ENCODE measurements around the gene POGLUT2. TPM values are rescaled to one million over a fixed set of nuclear protein-coding genes. Genes with fewer than 3 reads are reported as not detected.

The POGLUT2 gene
- total RNA-seq, 2 donors from 2014 or later, result 16.0 to 18.1 TPM

- Mint-ChIP-seq H3K4me3 (peak overlapping the region; percentile 76), H3K9me3 (no peaks in the 10 kb centered on the region), H3K27ac (no peak overlapping the region), H3K36me3 (ENCODE audit: low read depth) (no peaks in the 10 kb centered on the region), H3K4me1 (peaks cover 2% of the 10 kb centered on the region), H3K27me3 (ENCODE audit: insufficient read depth) (peaks cover 21% of the 10 kb centered on the region)
- H3K9me3 ChIP-seq (ENCODE audit: control insufficient read depth, low read length), result no peaks in the 10 kb centered on the region
- H3K9ac ChIP-seq (ENCODE audit: extremely low read depth, low read length, poor library complexity, severe bottlenecking), result no peak overlapping the region
- 94% methylated on average over 5 to 14 of the region's 14 CpGs for WGBS, 2 experiments (ENCODE audit: insufficient coverage in 1 of 2, insufficient read length in 1 of 2)
- no peaks in the 10 kb centered on the region for H3K27me3 ChIP-seq (ENCODE audit: control insufficient read depth, insufficient read depth, low read length, poor library complexity, severe bottlenecking)
- H3K4me3 ChIP-seq (ENCODE audit: low read length), result no peak overlapping the region
- no peaks in the 10 kb centered on the region for H3K36me3 ChIP-seq (ENCODE audit: control insufficient read depth, insufficient read depth, low read length)
- no peaks in the 10 kb centered on the region for H3K4me1 ChIP-seq (ENCODE audit: control insufficient read depth, insufficient read depth, low read length)
- DNase-seq, result no peak
- H3K27ac ChIP-seq (ENCODE audit: low read depth, low read length), result no peak overlapping the region
- TF ChIP-seq, protein P1, sequence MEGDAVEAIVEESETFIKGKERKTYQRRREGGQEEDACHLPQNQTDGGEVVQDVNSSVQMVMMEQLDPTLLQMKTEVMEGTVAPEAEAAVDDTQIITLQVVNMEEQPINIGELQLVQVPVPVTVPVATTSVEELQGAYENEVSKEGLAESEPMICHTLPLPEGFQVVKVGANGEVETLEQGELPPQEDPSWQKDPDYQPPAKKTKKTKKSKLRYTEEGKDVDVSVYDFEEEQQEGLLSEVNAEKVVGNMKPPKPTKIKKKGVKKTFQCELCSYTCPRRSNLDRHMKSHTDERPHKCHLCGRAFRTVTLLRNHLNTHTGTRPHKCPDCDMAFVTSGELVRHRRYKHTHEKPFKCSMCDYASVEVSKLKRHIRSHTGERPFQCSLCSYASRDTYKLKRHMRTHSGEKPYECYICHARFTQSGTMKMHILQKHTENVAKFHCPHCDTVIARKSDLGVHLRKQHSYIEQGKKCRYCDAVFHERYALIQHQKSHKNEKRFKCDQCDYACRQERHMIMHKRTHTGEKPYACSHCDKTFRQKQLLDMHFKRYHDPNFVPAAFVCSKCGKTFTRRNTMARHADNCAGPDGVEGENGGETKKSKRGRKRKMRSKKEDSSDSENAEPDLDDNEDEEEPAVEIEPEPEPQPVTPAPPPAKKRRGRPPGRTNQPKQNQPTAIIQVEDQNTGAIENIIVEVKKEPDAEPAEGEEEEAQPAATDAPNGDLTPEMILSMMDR (conservative IDR thresholded peaks at IDR 0.05), result no peak
Measured at GRCh38 chr13:102774591-102775520, 23.9 kb downstream of the POGLUT2 start.

DNA sequence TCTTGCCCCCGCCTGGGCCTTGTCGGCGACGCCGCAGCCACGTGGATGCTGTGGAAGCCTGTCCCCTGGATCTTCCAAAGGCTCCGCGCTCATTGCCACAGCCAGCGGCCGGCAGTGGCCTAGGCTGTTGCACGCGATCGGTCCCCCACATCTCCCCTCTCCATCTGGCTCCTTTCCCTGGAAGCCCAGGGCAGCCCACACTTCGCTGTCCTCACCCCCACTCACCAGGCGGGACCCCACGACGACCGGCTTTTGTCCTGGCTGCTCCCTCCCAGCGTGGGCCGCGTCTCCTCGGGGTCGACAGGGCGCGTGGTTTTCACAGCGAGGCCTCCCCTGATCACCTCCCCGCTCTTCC is 24.6 kb downstream of the POGLUT2 start:
- H3K36me3 ChIP-seq (ENCODE audit: control insufficient read depth, insufficient read depth, low read length), result no peaks in the 10 kb centered on the region
- Mint-ChIP-seq H3K27me3 (ENCODE audit: insufficient read depth) (peaks cover 21% of the 10 kb centered on the region), H3K4me3 (peak overlapping the region; percentile 76), H3K36me3 (ENCODE audit: low read depth) (no peaks in the 10 kb centered on the region), H3K27ac (peak overlapping the region; percentile 46), H3K9me3 (no peaks in the 10 kb centered on the region), H3K4me1 (peaks cover 4% of the 10 kb centered on the region)
- H3K9ac ChIP-seq (ENCODE audit: extremely low read depth, low read length, poor library complexity, severe bottlenecking), result no peak overlapping the region
- no peak overlapping the region for H3K27ac ChIP-seq (ENCODE audit: low read depth, low read length)
- no peak for DNase-seq
- no peaks in the 10 kb centered on the region for H3K4me1 ChIP-seq (ENCODE audit: control insufficient read depth, insufficient read depth, low read length)
- peak overlapping the region; percentile 88 for H3K4me3 ChIP-seq (ENCODE audit: low read length)
- no peaks in the 10 kb centered on the region for H3K9me3 ChIP-seq (ENCODE audit: control insufficient read depth, low read length)
- 96% methylated on average over 18 to 27 of the region's 27 CpGs for WGBS, 2 experiments (ENCODE audit: insufficient coverage in 1 of 2, insufficient read length in 1 of 2)
- H3K27me3 ChIP-seq (ENCODE audit: control insufficient read depth, insufficient read depth, low read length, poor library complexity, severe bottlenecking), result no peaks in the 10 kb centered on the region
- TF ChIP-seq, protein P1 (conservative IDR thresholded peaks at IDR 0.05), result no peak

GRCh38 chr13:102773441-102774213 is 25.1 kb downstream of the POGLUT2 start, which contains the start of gene TEX30:
TSS of gene TEX30 (minus strand) at chr13:102773786. CDS start at chr13:102770026, 3,760 bp downstream.
- peak within 1 kb of the TSS; percentile 31 for H3K9ac ChIP-seq (ENCODE audit: extremely low read depth, low read length, poor library complexity, severe bottlenecking)
- Mint-ChIP-seq H3K9me3 (no peaks in the 10 kb centered on the region), H3K27me3 (ENCODE audit: insufficient read depth) (peaks cover 21% of the 10 kb centered on the region), H3K4me3 (peak within 1 kb of the TSS; percentile 76), H3K36me3 (ENCODE audit: low read depth) (no peaks in the 10 kb centered on the region), H3K27ac (peak within 1 kb of the TSS; percentile 58), H3K4me1 (peaks cover 4% of the 10 kb centered on the region)
- H3K9me3 ChIP-seq (ENCODE audit: control insufficient read depth, low read length), result no peaks in the 10 kb centered on the region
- WGBS, 2 experiments (ENCODE audit: insufficient coverage in 1 of 2, insufficient read length in 1 of 2), result 16 to 51% methylated on average over 27 to 85 of the region's 85 CpGs
- peak; percentile 93 for DNase-seq
- no peaks in the 10 kb centered on the region for H3K4me1 ChIP-seq (ENCODE audit: control insufficient read depth, insufficient read depth, low read length)
- H3K27me3 ChIP-seq (ENCODE audit: control insufficient read depth, insufficient read depth, low read length, poor library complexity, severe bottlenecking), result no peaks in the 10 kb centered on the region
- peak within 1 kb of the TSS; percentile 88 for H3K4me3 ChIP-seq (ENCODE audit: low read length)
- no peak within 1 kb of the TSS for H3K27ac ChIP-seq (ENCODE audit: low read depth, low read length)
- TF ChIP-seq, protein P1 (conservative IDR thresholded peaks at IDR 0.05), result peak; percentile 22
- no peaks in the 10 kb centered on the region for H3K36me3 ChIP-seq (ENCODE audit: control insufficient read depth, insufficient read depth, low read length)

All from endodermal cell (in vitro differentiated cells).